Measurements from ENCODE around the gene ALAS1.

The ALAS1 gene

GRCh38 chr3:52208556-52208955, 10.6 kb downstream of the ALAS1 start:
- H3K4me3 ChIP-seq (ENCODE audit: low read depth, low read length): no peak overlapping the region
- DNase-seq (ENCODE audit: low read depth): no peak
- no peak for TF ChIP-seq MYC (IDR thresholded peaks at IDR 0.05; ENCODE audit: low read depth, low read length)
- TF ChIP-seq, protein P1, sequence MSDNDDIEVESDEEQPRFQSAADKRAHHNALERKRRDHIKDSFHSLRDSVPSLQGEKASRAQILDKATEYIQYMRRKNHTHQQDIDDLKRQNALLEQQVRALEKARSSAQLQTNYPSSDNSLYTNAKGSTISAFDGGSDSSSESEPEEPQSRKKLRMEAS (IDR thresholded peaks at IDR 0.05; ENCODE audit: low read depth, low read length): no peak
- TF ChIP-seq, protein P2, sequence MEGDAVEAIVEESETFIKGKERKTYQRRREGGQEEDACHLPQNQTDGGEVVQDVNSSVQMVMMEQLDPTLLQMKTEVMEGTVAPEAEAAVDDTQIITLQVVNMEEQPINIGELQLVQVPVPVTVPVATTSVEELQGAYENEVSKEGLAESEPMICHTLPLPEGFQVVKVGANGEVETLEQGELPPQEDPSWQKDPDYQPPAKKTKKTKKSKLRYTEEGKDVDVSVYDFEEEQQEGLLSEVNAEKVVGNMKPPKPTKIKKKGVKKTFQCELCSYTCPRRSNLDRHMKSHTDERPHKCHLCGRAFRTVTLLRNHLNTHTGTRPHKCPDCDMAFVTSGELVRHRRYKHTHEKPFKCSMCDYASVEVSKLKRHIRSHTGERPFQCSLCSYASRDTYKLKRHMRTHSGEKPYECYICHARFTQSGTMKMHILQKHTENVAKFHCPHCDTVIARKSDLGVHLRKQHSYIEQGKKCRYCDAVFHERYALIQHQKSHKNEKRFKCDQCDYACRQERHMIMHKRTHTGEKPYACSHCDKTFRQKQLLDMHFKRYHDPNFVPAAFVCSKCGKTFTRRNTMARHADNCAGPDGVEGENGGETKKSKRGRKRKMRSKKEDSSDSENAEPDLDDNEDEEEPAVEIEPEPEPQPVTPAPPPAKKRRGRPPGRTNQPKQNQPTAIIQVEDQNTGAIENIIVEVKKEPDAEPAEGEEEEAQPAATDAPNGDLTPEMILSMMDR (IDR thresholded peaks at IDR 0.05; ENCODE audit: low read depth, low read length): no peak
- TF ChIP-seq POLR2A (IDR thresholded peaks at IDR 0.05; ENCODE audit: extremely low read depth, insufficient read length): no peak

- H3K4me3 ChIP-seq (ENCODE audit: low read depth, low read length): no peak overlapping the region
- no peak for DNase-seq (ENCODE audit: low read depth)
- TF ChIP-seq MYC (IDR thresholded peaks at IDR 0.05; ENCODE audit: low read depth, low read length) (no peak), POLR2A (IDR thresholded peaks at IDR 0.05; ENCODE audit: extremely low read depth, insufficient read length) (no peak)
- TF ChIP-seq, protein P2 (IDR thresholded peaks at IDR 0.05; ENCODE audit: low read depth, low read length): no peak
- TF ChIP-seq, protein P1 (IDR thresholded peaks at IDR 0.05; ENCODE audit: low read depth, low read length): no peak
Measured at GRCh38 chr3:52210037-52210436, 12.1 kb downstream of the ALAS1 start.

DNA sequence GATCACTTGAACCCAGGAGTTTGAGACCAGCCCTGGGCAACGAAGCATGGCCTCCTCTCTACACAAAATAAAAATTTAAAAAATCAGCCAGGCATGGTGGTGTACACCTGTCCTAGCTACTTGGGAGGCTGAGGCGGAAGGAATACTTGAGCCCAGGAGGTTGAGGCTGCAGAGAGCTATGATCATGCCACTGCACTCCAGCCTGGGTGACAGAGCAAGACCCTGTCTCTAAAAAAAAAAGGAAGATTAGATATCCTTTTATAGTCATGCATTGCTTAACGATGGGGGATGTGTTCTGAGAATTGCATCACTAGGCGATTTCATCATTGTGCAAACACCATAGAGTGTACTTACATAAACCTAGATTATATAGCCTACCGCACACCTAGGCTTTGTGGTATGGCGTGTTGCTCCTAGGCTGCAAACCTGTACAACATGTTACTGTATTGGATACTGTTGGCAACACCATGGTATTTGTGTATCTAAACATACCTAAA, 12.6 kb downstream of the ALAS1 start:
- DNase-seq (ENCODE audit: low read depth): peak; percentile 94
- H3K4me3 ChIP-seq (ENCODE audit: low read depth, low read length): no peak overlapping the region
- TF ChIP-seq, protein P2 (IDR thresholded peaks at IDR 0.05; ENCODE audit: low read depth, low read length): no peak
- TF ChIP-seq MYC (IDR thresholded peaks at IDR 0.05; ENCODE audit: low read depth, low read length) (no peak), POLR2A (IDR thresholded peaks at IDR 0.05; ENCODE audit: extremely low read depth, insufficient read length) (no peak)

GRCh38 chr3:52211268-52211891, 13.4 kb downstream of the ALAS1 start:
- no peak for DNase-seq (ENCODE audit: low read depth)
- no peak overlapping the region for H3K4me3 ChIP-seq (ENCODE audit: low read depth, low read length)
- TF ChIP-seq, protein P1 (IDR thresholded peaks at IDR 0.05; ENCODE audit: low read depth, low read length): no peak
- TF ChIP-seq POLR2A (IDR thresholded peaks at IDR 0.05; ENCODE audit: extremely low read depth, insufficient read length) (no peak), MYC (IDR thresholded peaks at IDR 0.05; ENCODE audit: low read depth, low read length) (no peak)
- TF ChIP-seq, protein P2 (IDR thresholded peaks at IDR 0.05; ENCODE audit: low read depth, low read length): no peak

- no peak for DNase-seq (ENCODE audit: low read depth)
- TF ChIP-seq, protein P1 (IDR thresholded peaks at IDR 0.05; ENCODE audit: low read depth, low read length): no peak
- TF ChIP-seq POLR2A (IDR thresholded peaks at IDR 0.05; ENCODE audit: extremely low read depth, insufficient read length): no peak
- no peak for TF ChIP-seq MYC (IDR thresholded peaks at IDR 0.05; ENCODE audit: low read depth, low read length)
- TF ChIP-seq, protein P2 (IDR thresholded peaks at IDR 0.05; ENCODE audit: low read depth, low read length): no peak
- H3K4me3 ChIP-seq (ENCODE audit: low read depth, low read length): no peak overlapping the region
Measured at GRCh38 chr3:52213005-52213404, 15.0 kb downstream of the ALAS1 start.
